HG03280 (cell line): ENCODE results near the gene ANKRD34A.

ENCODE experiments used
- ATAC-seq: cut with Tn5 transposase; IDR thresholded peaks from one replicate; pipeline ENCODE4 v1.9.1; 2021; ENCODE audit warnings: mild to moderate bottlenecking, moderate library complexity; ENCODE audit not compliant: unreplicated experiment

The ANKRD34A gene

GRCh38 chr1:145974721-145975120, 10.3 kb upstream of the ANKRD34A start:
- no peak for ATAC-seq

- ATAC-seq, result no peak
Measured at GRCh38 chr1:145972580-145972979, 8.2 kb upstream of the ANKRD34A start.

GRCh38 chr1:145967288-145967687, 2.9 kb upstream of the ANKRD34A start:
- no peak for ATAC-seq

- no peak for ATAC-seq
Measured at GRCh38 chr1:145965119-145965744, 857 bp upstream of the ANKRD34A start.

- no peak for ATAC-seq
Measured at GRCh38 chr1:145963265-145964019, 933 bp downstream of the ANKRD34A start.

GRCh38 chr1:145962157-145963102, 1.9 kb downstream of the ANKRD34A start:
- no peak for ATAC-seq

- ATAC-seq, result no peak
Measured at GRCh38 chr1:145961425-145962156, 2.8 kb downstream of the ANKRD34A start.

- ATAC-seq, result no peak
Measured at GRCh38 chr1:145961109-145961424, 3.3 kb downstream of the ANKRD34A start.

GRCh38 chr1:145960468-145961108, 3.8 kb downstream of the ANKRD34A start:
- ATAC-seq, result no peak

GRCh38 chr1:145959957-145960467, 4.4 kb downstream of the ANKRD34A start:
- ATAC-seq, result no peak

- no peak for ATAC-seq
Measured at GRCh38 chr1:145959333-145959732, 5.0 kb downstream of the ANKRD34A start.

- no peak for ATAC-seq
Measured at GRCh38 chr1:145958734-145959133, 5.6 kb downstream of the ANKRD34A start.

- ATAC-seq, result peak; percentile 91
Measured at GRCh38 chr1:145957443-145958319, 6.7 kb downstream of the ANKRD34A start, which contains the start of gene LIX1L. Gene LIX1L, minus strand, starts transcription at chr1:145958017. Its CDS starts 90 bp downstream, at chr1:145957927.

GRCh38 chr1:145956781-145957442, 7.5 kb downstream of the ANKRD34A start:
- no peak for ATAC-seq

GRCh38 chr1:145956361-145956760, 8.0 kb downstream of the ANKRD34A start:
- ATAC-seq, result no peak

GRCh38 chr1:145955436-145955835, 8.9 kb downstream of the ANKRD34A start:
- ATAC-seq, result no peak

- no peak for ATAC-seq
Measured at GRCh38 chr1:145953861-145954260, 10.5 kb downstream of the ANKRD34A start.

- no peak for ATAC-seq
Measured at GRCh38 chr1:145952903-145953302, 11.5 kb downstream of the ANKRD34A start.

- no peak for ATAC-seq
Measured at GRCh38 chr1:145951526-145951925, 12.8 kb downstream of the ANKRD34A start.
